Natural killer cell (primary cell): ENCODE data around the gene TMEM82. TPM values are rescaled to one million over a fixed set of nuclear protein-coding genes. Genes with fewer than 3 reads are reported as not detected.

Experiments
- ATAC-seq, 3 donors: fragments of 150-1000 bp in 2 of 3; fragments of 200-7000 bp in 1 of 3; cut with Tn5 transposase; 1 replicate in 1 of 3; 2 replicates in 2 of 3; pipeline ENCODE4 v1.10.0; 2021; ENCODE audit warnings: mild to moderate bottlenecking in 2 of 3, moderate library complexity in 2 of 3
- DNase-seq, 2 donors: peaks; one replicate each; pipeline versions ENCODE4 v3.0.0 to v3.0.0-alpha.2; 2013 to 2021; ENCODE audit warnings: mixed read lengths in 1 of 2
- H3K27ac ChIP-seq: one replicate; pipeline ENCODE4 v1.5.1; 2013; ENCODE audit warnings: mild to moderate bottlenecking, low read length
- H3K27me3 ChIP-seq: one replicate; pipeline ENCODE4 v1.6.1; 2013; ENCODE audit warnings: low read length; ENCODE audit not compliant: control insufficient read depth, insufficient read depth
- H3K36me3 ChIP-seq: one replicate; pipeline ENCODE4 v1.6.1; 2013; ENCODE audit warnings: low read length; ENCODE audit not compliant: control insufficient read depth, insufficient read depth
- H3K4me1 ChIP-seq: one replicate; pipeline ENCODE4 v1.6.1; 2013; ENCODE audit warnings: low read length; ENCODE audit not compliant: control insufficient read depth, insufficient read depth
- H3K4me3 ChIP-seq: one replicate; pipeline ENCODE4 v1.5.1; 2013; ENCODE audit warnings: low read length
- H3K9me3 ChIP-seq: one replicate; pipeline ENCODE4 v1.6.1; 2013; ENCODE audit warnings: low read length; ENCODE audit not compliant: control insufficient read depth, insufficient read depth
- H3K27ac Mint-ChIP-seq, 2 donors: one replicate each; pipeline ENCODE4 v1.8.0; 2022; ENCODE audit warnings: mild to moderate bottlenecking in 2 of 2, mixed read lengths in 2 of 2, moderate library complexity in 1 of 2
- H3K27me3 Mint-ChIP-seq, 2 donors: one replicate each; pipeline ENCODE4 v1.8.0; 2022; ENCODE audit warnings: low read depth in 2 of 2, mixed read lengths in 2 of 2
- H3K36me3 Mint-ChIP-seq: one replicate; pipeline ENCODE4 v1.8.0; 2022; ENCODE audit warnings: mixed read lengths
- H3K4me1 Mint-ChIP-seq, 2 donors: one replicate each; pipeline ENCODE4 v1.8.0; 2022; ENCODE audit warnings: mixed read lengths in 2 of 2
- H3K4me3 Mint-ChIP-seq: one replicate; pipeline ENCODE4 v1.8.0; 2022; ENCODE audit warnings: mild to moderate bottlenecking, moderate library complexity, mixed read lengths
- H3K9me3 Mint-ChIP-seq, 2 donors: one replicate each; pipeline ENCODE4 v1.8.0; 2022; ENCODE audit warnings: mixed read lengths in 2 of 2
- CTCF ChIP-seq: fragments of 200-600 bp; IDR thresholded peaks from one replicate; pipeline ENCODE4 v1.8.0; 2022; ENCODE audit warnings: antibody characterized with exemption
- WGBS: methylation state at CpG from one replicate; pipeline ENCODE4 v1.1.7; 2013; ENCODE audit warnings: missing lambda C conversion rate; ENCODE audit not compliant: insufficient coverage; 5-methylcytosine and 5-hydroxymethylcytosine counted together
- intact Hi-C: fragments of 100-400 bp; cut with micrococcal nuclease; formaldehyde crosslinking; loops from one replicate; pipeline ENCODE4 v1.14.2; 2022
- total RNA-seq, 4 donors: library from RNA; stranded (reverse); fragments of 120-200 nt in 1 of 4; gene quantifications; one replicate each; pipeline versions ENCODE4 v1.2.3 to v1.2.4, GENCODE V29; 2013 to 2022

TMEM82 gene
- total RNA-seq, 3 donors from 2014 or later (not counting 1 experiment from before 2014, with no cell fraction given): not detected

GRCh38 chr1:15734296-15734695 is 8.0 kb upstream of the TMEM82 start:
- H3K27ac Mint-ChIP-seq: no peak overlapping the region
- no peaks in the 10 kb centered on the region for H3K4me1 Mint-ChIP-seq
- H3K36me3 Mint-ChIP-seq: no peaks in the 10 kb centered on the region
- no peaks in the 10 kb centered on the region for H3K27me3 ChIP-seq
- H3K4me3 ChIP-seq: no peak overlapping the region
- intact Hi-C loops: no loop called here
- 93% methylated on average over 13 of the region's 13 CpGs for WGBS
- no peaks in the 10 kb centered on the region for H3K4me1 ChIP-seq
- no peaks in the 10 kb centered on the region for H3K27me3 Mint-ChIP-seq
- no peak for ATAC-seq
- H3K9me3 Mint-ChIP-seq: no peaks in the 10 kb centered on the region
- H3K4me3 Mint-ChIP-seq: no peak overlapping the region
- H3K36me3 ChIP-seq: peaks cover 35% of the 10 kb centered on the region
- H3K27ac ChIP-seq: no peak overlapping the region
- TF ChIP-seq CTCF: no peak
- no peak for DNase-seq
- no peaks in the 10 kb centered on the region for H3K9me3 ChIP-seq

DNA sequence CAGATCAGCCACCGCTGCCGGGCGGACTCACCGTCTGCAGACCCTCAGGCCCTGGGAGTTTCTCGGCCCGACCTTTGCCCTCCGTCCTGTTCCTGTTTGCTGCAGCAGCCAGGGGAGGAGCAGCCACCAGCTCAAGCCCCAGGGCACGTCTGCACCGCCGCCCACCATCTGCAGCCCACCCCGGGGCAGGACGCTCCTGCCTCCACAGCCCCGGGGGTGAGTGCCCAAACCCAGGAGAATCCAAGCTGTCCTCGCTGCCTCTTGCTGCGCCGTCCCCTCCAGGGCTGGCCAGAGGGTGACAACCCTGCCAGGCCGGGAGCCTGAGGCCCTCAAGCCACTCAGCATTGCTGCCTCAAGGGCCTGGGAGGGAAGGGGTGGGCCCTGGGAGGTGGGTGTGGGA is 7.4 kb upstream of the TMEM82 start:
- Histone ChIP-seq H3K4me1 (no peaks in the 10 kb centered on the region), H3K27me3 (no peaks in the 10 kb centered on the region), H3K9me3 (no peaks in the 10 kb centered on the region), H3K4me3 (no peak overlapping the region), H3K27ac (no peak overlapping the region), H3K36me3 (peaks cover 31% of the 10 kb centered on the region)
- H3K4me3 Mint-ChIP-seq: no peak overlapping the region
- H3K27ac Mint-ChIP-seq: no peak overlapping the region
- no peak for TF ChIP-seq CTCF
- H3K9me3 Mint-ChIP-seq: no peaks in the 10 kb centered on the region
- ATAC-seq (no peak), DNase-seq (no peak)
- intact Hi-C loops: no loop called here
- no peaks in the 10 kb centered on the region for H3K36me3 Mint-ChIP-seq
- no peaks in the 10 kb centered on the region for H3K4me1 Mint-ChIP-seq
- WGBS: 95% methylated on average over 17 of the region's 17 CpGs
- H3K27me3 Mint-ChIP-seq: no peaks in the 10 kb centered on the region

- no peaks in the 10 kb centered on the region for H3K9me3 Mint-ChIP-seq
- no peak for TF ChIP-seq CTCF
- H3K4me1 Mint-ChIP-seq: no peaks in the 10 kb centered on the region
- intact Hi-C loops: no loop called here
- H3K27me3 ChIP-seq: no peaks in the 10 kb centered on the region
- H3K36me3 Mint-ChIP-seq: no peaks in the 10 kb centered on the region
- H3K4me3 ChIP-seq: no peak overlapping the region
- peaks cover 29% of the 10 kb centered on the region for H3K36me3 ChIP-seq
- no peaks in the 10 kb centered on the region for H3K27me3 Mint-ChIP-seq
- 86% methylated on average over 12 of the region's 12 CpGs for WGBS
- no peak overlapping the region for H3K27ac ChIP-seq
- H3K27ac Mint-ChIP-seq: no peak overlapping the region
- no peaks in the 10 kb centered on the region for H3K4me1 ChIP-seq
- H3K4me3 Mint-ChIP-seq: no peak overlapping the region
- H3K9me3 ChIP-seq: no peaks in the 10 kb centered on the region
- ATAC-seq (no peak), DNase-seq (no peak)
Measured at GRCh38 chr1:15735304-15736037, 6.8 kb upstream of the TMEM82 start.
